Measurements from ENCODE around the gene NPR1.

DNA sequence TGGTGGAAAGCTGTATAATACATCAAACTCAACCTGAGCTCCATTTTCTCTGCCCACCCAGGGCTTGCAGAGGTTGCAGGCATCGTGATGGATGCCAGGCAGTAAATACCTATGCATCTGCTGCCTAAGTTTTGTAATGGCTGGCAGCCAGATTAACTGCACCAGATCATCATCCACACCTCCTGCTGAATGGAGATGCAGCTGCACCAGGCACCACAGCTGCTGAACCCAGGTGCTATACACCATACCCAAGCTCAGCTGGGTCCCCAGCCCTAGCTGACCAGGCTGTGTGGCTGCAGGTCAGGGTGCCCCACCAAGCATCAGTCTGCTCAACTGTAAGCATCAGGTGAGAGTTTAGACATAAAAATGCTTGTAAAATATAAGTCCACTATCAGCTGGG lies 26.7 kb upstream of the NPR1 start:
- TF ChIP-seq, protein P1, sequence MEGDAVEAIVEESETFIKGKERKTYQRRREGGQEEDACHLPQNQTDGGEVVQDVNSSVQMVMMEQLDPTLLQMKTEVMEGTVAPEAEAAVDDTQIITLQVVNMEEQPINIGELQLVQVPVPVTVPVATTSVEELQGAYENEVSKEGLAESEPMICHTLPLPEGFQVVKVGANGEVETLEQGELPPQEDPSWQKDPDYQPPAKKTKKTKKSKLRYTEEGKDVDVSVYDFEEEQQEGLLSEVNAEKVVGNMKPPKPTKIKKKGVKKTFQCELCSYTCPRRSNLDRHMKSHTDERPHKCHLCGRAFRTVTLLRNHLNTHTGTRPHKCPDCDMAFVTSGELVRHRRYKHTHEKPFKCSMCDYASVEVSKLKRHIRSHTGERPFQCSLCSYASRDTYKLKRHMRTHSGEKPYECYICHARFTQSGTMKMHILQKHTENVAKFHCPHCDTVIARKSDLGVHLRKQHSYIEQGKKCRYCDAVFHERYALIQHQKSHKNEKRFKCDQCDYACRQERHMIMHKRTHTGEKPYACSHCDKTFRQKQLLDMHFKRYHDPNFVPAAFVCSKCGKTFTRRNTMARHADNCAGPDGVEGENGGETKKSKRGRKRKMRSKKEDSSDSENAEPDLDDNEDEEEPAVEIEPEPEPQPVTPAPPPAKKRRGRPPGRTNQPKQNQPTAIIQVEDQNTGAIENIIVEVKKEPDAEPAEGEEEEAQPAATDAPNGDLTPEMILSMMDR (IDR thresholded peaks at IDR 0.05 in 4 of 5, conservative IDR thresholded peaks at IDR 0.05 in 1 of 5), result no peak
- no peak for TF ChIP-seq POLR2A (IDR thresholded peaks at IDR 0.05)

All from gastrocnemius medialis (tissue), 4 donors.